Spleen (tissue), 7 donors: ENCODE data around the gene MAP1LC3B.

Experiments
- POLR2A ChIP-seq, 3 donors: fragments of 450-650 bp; IDR thresholded peaks; one replicate each; pipeline ENCODE4 v1.5.1; 2017; ENCODE audit warnings: antibody characterized with exemption in 3 of 3, mild to moderate bottlenecking in 1 of 3
- POLR2AphosphoS5 ChIP-seq, 3 donors: sonication (generic); formaldehyde crosslinking; IDR thresholded peaks; one replicate each; pipeline ENCODE4 v1.5.1; 2017; ENCODE audit warnings: antibody characterized with exemption in 3 of 3
- TF ChIP-seq, protein P1 (sequence below), 11 experiments: fragments of 200-600 bp in 7 of 11; fragments of 450-650 bp in 4 of 11; sonication (generic) in 4 of 11; IDR thresholded peaks in 8 of 11; conservative IDR thresholded peaks in 3 of 11; 1 replicate in 7 of 11; 2 replicates in 4 of 11; pipeline versions ENCODE4 v1.4.0 to v1.8.0; 2016 to 2021; ENCODE audit warnings: antibody characterized with exemption in 11 of 11, inconsistent platforms in 4 of 11, mild to moderate bottlenecking in 1 of 11
- donor health status: DM: no; HTN: no; CAD: no; lungs with moderate emphysema.
- donor health status: DM: no; HTN: no; CAD: no.
- donor health status: DM: no; HTN: no; CAD: no.

DNA sequence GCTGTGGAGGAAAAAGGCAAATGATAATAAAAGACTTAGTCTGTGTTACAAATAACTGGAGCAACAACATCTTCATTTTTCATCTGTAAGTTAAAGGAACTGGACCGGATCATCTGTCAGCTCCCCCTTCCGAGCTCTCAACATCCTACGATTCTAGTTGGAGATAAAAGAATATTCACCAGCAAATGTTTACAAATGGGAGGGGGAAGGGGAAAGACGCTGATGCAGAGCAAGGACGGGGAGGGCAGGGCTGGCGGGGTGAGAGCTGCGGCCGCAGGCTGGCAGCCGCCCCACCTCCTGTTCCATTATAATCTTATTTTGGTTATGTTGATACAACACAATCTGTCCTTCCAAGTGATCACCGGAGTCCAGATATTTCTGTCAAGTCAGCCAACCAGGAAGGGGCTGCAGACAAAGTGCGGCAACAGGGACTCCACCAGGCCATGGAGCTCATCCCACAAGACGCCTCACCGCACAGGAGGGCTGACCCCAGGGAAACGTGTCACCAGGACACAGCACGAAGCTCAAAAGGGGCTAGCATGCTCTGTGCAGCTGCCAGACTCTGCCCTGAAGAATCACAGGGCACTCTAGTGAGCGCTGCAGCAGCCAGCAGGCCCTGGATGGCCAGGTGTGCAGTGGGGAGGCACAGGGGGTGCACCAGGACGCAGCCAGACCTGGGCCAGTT lies 28.2 kb upstream of the MAP1LC3B start:
- TF ChIP-seq, protein P1, sequence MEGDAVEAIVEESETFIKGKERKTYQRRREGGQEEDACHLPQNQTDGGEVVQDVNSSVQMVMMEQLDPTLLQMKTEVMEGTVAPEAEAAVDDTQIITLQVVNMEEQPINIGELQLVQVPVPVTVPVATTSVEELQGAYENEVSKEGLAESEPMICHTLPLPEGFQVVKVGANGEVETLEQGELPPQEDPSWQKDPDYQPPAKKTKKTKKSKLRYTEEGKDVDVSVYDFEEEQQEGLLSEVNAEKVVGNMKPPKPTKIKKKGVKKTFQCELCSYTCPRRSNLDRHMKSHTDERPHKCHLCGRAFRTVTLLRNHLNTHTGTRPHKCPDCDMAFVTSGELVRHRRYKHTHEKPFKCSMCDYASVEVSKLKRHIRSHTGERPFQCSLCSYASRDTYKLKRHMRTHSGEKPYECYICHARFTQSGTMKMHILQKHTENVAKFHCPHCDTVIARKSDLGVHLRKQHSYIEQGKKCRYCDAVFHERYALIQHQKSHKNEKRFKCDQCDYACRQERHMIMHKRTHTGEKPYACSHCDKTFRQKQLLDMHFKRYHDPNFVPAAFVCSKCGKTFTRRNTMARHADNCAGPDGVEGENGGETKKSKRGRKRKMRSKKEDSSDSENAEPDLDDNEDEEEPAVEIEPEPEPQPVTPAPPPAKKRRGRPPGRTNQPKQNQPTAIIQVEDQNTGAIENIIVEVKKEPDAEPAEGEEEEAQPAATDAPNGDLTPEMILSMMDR (IDR thresholded peaks at IDR 0.05 in 8 of 11, conservative IDR thresholded peaks at IDR 0.05 in 3 of 11) = no peak
- TF ChIP-seq POLR2A (IDR thresholded peaks at IDR 0.05) (no peak), POLR2AphosphoS5 (IDR thresholded peaks at IDR 0.05) (peak in 1 of 3 donors; percentile 6)
